Renal cortical epithelial cell (primary cell): Measurements from ENCODE around the gene ATAD3C. TPM values are rescaled to one million over a fixed set of nuclear protein-coding genes. Genes with fewer than 3 reads are reported as not detected.
"Not testable (repeated sequence)": the region's sequence is repeated elsewhere in the genome, so short reads cannot be mapped to it uniquely, and the experiment has no call there.

Experiments used
- DNase-seq: peaks from one replicate; pipeline ENCODE4 v3.0.0-alpha.2; 2011; ENCODE audit warnings: low read depth
- total RNA-seq: library from RNA; depleted of rRNA; stranded (reverse); fragments of >200 nt; gene quantifications from 2 replicates; pipeline ENCODE4 v1.2.3, GENCODE V29; 2014

ATAD3C gene
- total RNA-seq, 1 donor from 2014 or later: 5.2 TPM

- peak; percentile 3 for DNase-seq
These were observed 22.8 kb downstream of the ATAD3C start for GRCh38 chr1:1472053-1472876.

GRCh38 chr1:1476011-1476410 lies 26.5 kb downstream of the ATAD3C start:
- DNase-seq: not testable (repeated sequence)

- no peak for DNase-seq
These were observed 27.7 kb downstream of the ATAD3C start for GRCh38 chr1:1477206-1477605.

- DNase-seq: no peak
These were observed 30.3 kb downstream of the ATAD3C start for GRCh38 chr1:1479547-1480487.

- DNase-seq: not testable (repeated sequence)
These were observed 31.0 kb downstream of the ATAD3C start for GRCh38 chr1:1480488-1480867.

- not testable (repeated sequence) for DNase-seq
These were observed 32.3 kb downstream of the ATAD3C start for GRCh38 chr1:1481811-1482210.

GRCh38 chr1:1482856-1483255 lies 33.4 kb downstream of the ATAD3C start:
- DNase-seq: no peak

GRCh38 chr1:1483714-1484113 lies 34.2 kb downstream of the ATAD3C start:
- DNase-seq: no peak

- not testable (repeated sequence) for DNase-seq
These were observed 35.7 kb downstream of the ATAD3C start for GRCh38 chr1:1484976-1485750.

GRCh38 chr1:1485755-1486317 lies 36.3 kb downstream of the ATAD3C start:
- not testable (repeated sequence) for DNase-seq

- no peak for DNase-seq
These were observed 38.2 kb downstream of the ATAD3C start for GRCh38 chr1:1487701-1488100.

- DNase-seq: no peak
These were observed 39.7 kb downstream of the ATAD3C start for GRCh38 chr1:1489231-1489630.

GRCh38 chr1:1489861-1490260 lies 40.4 kb downstream of the ATAD3C start:
- DNase-seq: no peak

- no peak for DNase-seq
These were observed 41.2 kb downstream of the ATAD3C start for GRCh38 chr1:1490633-1491230.

- DNase-seq: no peak
These were observed 42.1 kb downstream of the ATAD3C start for GRCh38 chr1:1491601-1492000.

GRCh38 chr1:1494311-1494710 lies 44.8 kb downstream of the ATAD3C start:
- not testable (repeated sequence) for DNase-seq

- DNase-seq: not testable (repeated sequence)
These were observed 46.0 kb downstream of the ATAD3C start for GRCh38 chr1:1495461-1495975.

GRCh38 chr1:1504777-1505365 lies 55.4 kb downstream of the ATAD3C start:
- DNase-seq: peak; percentile 35

- not testable (repeated sequence) for DNase-seq
These were observed 55.9 kb downstream of the ATAD3C start for GRCh38 chr1:1505366-1505798.

GRCh38 chr1:1505801-1506200 lies 56.3 kb downstream of the ATAD3C start:
- not testable (repeated sequence) for DNase-seq
